ENCODE measurements around the gene RIC8B. TPM values are rescaled to one million over a fixed set of nuclear protein-coding genes. Genes with fewer than 3 reads are reported as not detected.

The RIC8B gene
- total RNA-seq, 1 experiment from 2014 or later = 29.0 TPM

DNA sequence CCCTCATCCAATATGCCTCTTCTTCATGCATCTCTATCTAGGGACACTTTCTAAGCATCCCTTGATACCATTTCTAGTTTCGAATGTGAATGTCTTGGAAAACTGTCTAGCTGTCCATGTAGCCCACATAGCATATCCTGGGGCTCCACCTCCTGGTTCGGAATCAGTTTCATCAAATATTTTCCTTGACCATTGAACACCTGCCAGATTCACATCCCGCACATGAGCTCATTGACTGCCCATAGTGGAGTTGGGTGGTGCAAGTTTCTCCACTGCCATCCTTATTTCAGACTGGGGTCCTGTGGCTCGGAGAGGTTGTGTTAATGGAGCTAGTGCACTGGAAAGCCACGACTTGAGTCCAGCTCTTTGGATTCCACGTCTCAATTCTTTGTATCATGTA, 122.6 kb downstream of the RIC8B start:
- Histone ChIP-seq H3K23me2 (ENCODE audit: insufficient read length, low read depth, low read length, poor library complexity, severe bottlenecking) (no peaks in the 10 kb centered on the region), H3K27me3 (ENCODE audit: insufficient read depth, low read length) (0 out of 2 replicates have a peak, but pooled peaks cover 2% of the 10 kb centered on the region), H3K79me1 (ENCODE audit: insufficient read depth, low read depth, low read length, poor library complexity, severe bottlenecking) (no peaks in the 10 kb centered on the region), H2AFZ (ENCODE audit: low read length) (no peak overlapping the region), H4K5ac (ENCODE audit: insufficient read length, low read depth, low read length) (no peak overlapping the region), H2BK120ac (ENCODE audit: low read depth, low read length, poor library complexity, severe bottlenecking) (no peak overlapping the region), H3K79me2 (ENCODE audit: insufficient read depth, low read length) (no peaks in the 10 kb centered on the region), H4K8ac (replicated peaks; ENCODE audit: insufficient read length, low read depth, low read length) (no peak overlapping the region), H4K20me1 (ENCODE audit: control insufficient read depth, insufficient read depth, insufficient read length) (no peaks in the 10 kb centered on the region), H3K4ac (ENCODE audit: low read depth, low read length) (no peak overlapping the region), H3K9ac (ENCODE audit: extremely low read depth, insufficient read length, low read length) (no peak overlapping the region), H2AK5ac (ENCODE audit: insufficient read length, low read length) (no peak overlapping the region), H3T11ph (ENCODE audit: low read length) (no peak overlapping the region), H3K18ac (ENCODE audit: insufficient read length, low read depth, low read length) (no peak overlapping the region), H3K56ac (ENCODE audit: insufficient read length, low read depth, low read length) (no peak overlapping the region), H2BK5ac (ENCODE audit: insufficient read length, low read length) (no peak overlapping the region), H3K27ac (ENCODE audit: insufficient read length, low read depth, low read length) (no peak overlapping the region), H4K91ac (ENCODE audit: insufficient read length, low read depth, low read length) (no peak overlapping the region), H3K4me1 (ENCODE audit: insufficient read depth, low read length) (peaks cover 4% of the 10 kb centered on the region; the same call in 1 of the 2 replicates), H2BK12ac (ENCODE audit: insufficient read length, low read depth, low read length) (no peak overlapping the region), H2BK15ac (ENCODE audit: low read depth, low read length) (no peak overlapping the region), H2BK20ac (ENCODE audit: low read depth, low read length, poor library complexity, severe bottlenecking) (no peak overlapping the region), H3K4me2 (ENCODE audit: insufficient read depth, insufficient read length, low read length) (no peak overlapping the region), H3K14ac (ENCODE audit: insufficient read depth, low read length) (no peak overlapping the region), H3K23ac (ENCODE audit: insufficient read length, low read depth, low read length) (no peak overlapping the region), H3K9me3 (ENCODE audit: control insufficient read depth, low read depth, low read length) (no peaks in the 10 kb centered on the region)
- no CpG with 5 or more reads among the region's 6 CpGs for WGBS (ENCODE audit: extremely low coverage, insufficient read length, low lambda C conversion rate)
- TF ChIP-seq, protein P1, sequence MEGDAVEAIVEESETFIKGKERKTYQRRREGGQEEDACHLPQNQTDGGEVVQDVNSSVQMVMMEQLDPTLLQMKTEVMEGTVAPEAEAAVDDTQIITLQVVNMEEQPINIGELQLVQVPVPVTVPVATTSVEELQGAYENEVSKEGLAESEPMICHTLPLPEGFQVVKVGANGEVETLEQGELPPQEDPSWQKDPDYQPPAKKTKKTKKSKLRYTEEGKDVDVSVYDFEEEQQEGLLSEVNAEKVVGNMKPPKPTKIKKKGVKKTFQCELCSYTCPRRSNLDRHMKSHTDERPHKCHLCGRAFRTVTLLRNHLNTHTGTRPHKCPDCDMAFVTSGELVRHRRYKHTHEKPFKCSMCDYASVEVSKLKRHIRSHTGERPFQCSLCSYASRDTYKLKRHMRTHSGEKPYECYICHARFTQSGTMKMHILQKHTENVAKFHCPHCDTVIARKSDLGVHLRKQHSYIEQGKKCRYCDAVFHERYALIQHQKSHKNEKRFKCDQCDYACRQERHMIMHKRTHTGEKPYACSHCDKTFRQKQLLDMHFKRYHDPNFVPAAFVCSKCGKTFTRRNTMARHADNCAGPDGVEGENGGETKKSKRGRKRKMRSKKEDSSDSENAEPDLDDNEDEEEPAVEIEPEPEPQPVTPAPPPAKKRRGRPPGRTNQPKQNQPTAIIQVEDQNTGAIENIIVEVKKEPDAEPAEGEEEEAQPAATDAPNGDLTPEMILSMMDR (conservative IDR thresholded peaks at IDR 0.05) = no peak
- no peak overlapping the region; a peak in 1 of 5 replicates for H3K4me3 Mint-ChIP-seq
- peaks cover 25% of the 10 kb centered on the region for H3K27me3 Mint-ChIP-seq (ENCODE audit: low read depth)
- no peak overlapping the region for H3K27ac Mint-ChIP-seq
- H3K9me3 Mint-ChIP-seq = no peaks in the 10 kb centered on the region; a peak in 1 of 5 replicates
- H3K36me3 Mint-ChIP-seq (ENCODE audit: insufficient read depth in 1 of 3, low read depth in 3 of 3) = no peaks in the 10 kb centered on the region
- H3K4me1 Mint-ChIP-seq = peaks cover 18 to 22% of the 10 kb centered on the region in 2 experiments
- no peak for DNase-seq

All from H9 (cell line).